Forelimb muscle (tissue), 1 donor: Measurements from ENCODE around the gene ATG2B. TPM values are rescaled to one million over a fixed set of nuclear protein-coding genes. Genes with fewer than 3 reads are reported as not detected.
A peak's percentile ranks its signal among the peaks of the same experiment; 100 is the strongest.

Experiments used
- DNase-seq: peaks from one replicate; pipeline ENCODE4 v3.0.0-alpha.2; 2013; ENCODE audit warnings: low read depth
- polyA plus RNA-seq: library from polyadenylated mRNA; unstranded; fragments of 120-200 nt; gene quantifications from one replicate; pipeline ENCODE4 v1.2.1, GENCODE V29; 2013; ENCODE audit not compliant: insufficient read length

The ATG2B gene, protein sequence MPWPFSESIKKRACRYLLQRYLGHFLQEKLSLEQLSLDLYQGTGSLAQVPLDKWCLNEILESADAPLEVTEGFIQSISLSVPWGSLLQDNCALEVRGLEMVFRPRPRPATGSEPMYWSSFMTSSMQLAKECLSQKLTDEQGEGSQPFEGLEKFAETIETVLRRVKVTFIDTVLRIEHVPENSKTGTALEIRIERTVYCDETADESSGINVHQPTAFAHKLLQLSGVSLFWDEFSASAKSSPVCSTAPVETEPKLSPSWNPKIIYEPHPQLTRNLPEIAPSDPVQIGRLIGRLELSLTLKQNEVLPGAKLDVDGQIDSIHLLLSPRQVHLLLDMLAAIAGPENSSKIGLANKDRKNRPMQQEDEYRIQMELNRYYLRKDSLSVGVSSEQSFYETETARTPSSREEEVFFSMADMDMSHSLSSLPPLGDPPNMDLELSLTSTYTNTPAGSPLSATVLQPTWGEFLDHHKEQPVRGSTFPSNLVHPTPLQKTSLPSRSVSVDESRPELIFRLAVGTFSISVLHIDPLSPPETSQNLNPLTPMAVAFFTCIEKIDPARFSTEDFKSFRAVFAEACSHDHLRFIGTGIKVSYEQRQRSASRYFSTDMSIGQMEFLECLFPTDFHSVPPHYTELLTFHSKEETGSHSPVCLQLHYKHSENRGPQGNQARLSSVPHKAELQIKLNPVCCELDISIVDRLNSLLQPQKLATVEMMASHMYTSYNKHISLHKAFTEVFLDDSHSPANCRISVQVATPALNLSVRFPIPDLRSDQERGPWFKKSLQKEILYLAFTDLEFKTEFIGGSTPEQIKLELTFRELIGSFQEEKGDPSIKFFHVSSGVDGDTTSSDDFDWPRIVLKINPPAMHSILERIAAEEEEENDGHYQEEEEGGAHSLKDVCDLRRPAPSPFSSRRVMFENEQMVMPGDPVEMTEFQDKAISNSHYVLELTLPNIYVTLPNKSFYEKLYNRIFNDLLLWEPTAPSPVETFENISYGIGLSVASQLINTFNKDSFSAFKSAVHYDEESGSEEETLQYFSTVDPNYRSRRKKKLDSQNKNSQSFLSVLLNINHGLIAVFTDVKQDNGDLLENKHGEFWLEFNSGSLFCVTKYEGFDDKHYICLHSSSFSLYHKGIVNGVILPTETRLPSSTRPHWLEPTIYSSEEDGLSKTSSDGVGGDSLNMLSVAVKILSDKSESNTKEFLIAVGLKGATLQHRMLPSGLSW (N-terminal part only)
- polyA plus RNA-seq = 16.9 TPM

DNA sequence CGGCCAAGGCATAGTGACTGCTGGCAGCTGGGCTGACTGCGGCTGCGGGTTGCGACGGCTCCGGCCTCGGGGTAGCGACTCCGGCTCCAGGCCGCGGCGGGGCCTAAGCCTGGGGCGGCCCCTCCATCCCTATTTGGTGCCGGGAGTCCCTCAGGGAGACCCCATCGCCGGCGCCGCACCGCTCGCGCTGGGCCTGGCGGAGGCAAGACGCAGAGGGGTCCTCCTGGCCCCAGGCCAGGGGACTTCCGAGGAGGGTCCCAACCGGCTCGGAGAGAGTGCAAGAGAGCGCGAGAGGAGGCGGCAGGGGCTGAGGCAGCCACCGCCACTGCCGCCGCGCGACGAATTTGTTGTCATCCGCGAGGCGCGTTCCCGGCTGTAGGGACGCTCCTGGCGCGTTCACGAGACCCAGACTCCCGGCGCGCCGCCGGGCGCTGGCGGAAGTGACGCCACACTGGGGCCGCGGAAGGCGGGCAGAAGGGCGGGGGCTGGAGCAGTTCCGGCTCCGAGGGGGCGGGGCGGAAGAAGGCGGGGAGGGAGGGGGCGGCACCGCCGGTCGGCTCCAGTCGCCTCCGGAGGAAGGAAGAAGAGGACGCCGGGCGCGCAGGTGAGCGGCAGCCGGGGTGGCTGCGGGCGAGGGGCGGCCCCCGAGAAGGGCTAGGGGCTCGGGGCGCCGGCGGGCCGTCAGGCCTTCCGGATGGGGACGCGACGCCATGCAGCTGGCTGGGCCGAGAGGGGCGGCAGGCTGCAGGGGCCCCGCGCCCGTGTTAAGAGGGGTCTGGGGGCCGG is at the start of gene ATG2B, which contains the start of gene GSKIP:
Gene ATG2B, minus strand, starts transcription at position 377 of the 786 bp plus-strand sequence. Its CDS starts 365 bp downstream, at position 12.
Gene GSKIP, plus strand, starts transcription at position 562 of the 786 bp plus-strand sequence. CDS start 18,722 bp downstream, outside the sequence.
- peak; percentile 83 for DNase-seq

- no peak for DNase-seq
Measured at GRCh38 chr14:96410119-96410518, 47.0 kb upstream of the ATG2B start.

DNA sequence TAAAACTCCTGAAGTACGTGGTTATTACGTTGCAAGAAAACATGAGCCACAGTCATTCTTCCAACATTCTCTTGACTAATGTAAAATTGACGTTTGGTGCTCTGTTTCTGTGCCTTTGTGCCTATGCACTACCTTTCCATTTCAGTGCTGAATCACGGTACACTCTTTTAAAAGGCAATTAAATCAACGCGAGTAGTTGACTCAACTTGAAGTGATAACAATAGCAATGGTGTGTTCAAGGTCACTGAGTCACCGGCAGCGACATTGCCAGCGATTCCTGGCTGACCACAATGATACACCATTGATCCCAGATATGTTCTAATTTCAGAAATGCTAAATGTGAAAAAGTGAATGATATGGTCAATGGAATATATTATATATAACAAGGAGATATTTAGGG is 46.6 kb upstream of the ATG2B start:
- no peak for DNase-seq

DNA sequence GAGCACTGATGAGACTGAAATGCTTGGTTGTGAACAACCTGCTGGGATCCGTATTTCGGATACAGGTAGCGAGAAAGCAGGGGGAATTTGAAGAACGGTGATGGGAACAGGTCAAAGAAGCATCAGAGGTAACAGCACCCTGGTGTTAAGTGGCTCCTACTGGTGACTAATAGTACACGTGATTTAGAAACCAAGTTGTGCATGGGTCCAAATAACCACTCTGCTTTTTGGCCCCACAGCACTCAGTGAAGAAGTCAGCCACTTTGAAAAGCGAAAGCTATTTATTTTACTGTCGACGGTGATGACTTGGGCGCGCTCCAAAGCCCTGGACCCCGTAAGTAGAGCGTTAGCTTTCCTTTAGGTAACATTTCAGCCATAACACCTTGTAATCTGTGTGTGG is 45.5 kb upstream of the ATG2B start:
- no peak for DNase-seq

DNA sequence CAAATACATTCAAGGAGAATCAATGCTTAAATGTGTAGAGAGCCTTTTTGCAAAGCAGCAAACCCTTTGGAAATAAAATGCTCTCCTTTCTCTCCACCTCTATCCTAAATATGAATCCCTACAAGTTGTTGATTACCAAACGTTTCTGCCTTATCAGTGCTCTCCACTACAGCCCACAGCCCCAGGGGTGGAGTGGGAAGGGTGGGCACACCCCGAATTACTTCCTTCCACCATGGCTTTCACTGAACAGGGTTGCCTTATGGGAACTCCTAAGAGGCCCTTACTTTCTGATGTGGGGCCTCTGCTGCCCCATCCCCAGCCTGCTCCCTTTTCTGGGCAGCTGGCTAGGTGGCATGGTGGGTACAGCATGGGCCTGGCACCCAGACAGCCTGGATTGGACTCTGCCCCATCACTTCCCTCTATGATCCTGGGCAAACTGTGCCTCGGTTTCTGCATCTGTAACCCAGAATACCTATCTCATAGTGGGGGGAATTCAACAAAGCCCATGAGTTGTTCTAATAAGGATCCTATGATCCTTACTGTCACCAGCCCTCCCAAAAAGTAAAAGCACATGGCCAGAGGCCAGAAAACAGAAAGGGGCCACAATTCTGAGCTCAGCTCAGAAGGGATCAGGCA is 44.9 kb upstream of the ATG2B start:
- no peak for DNase-seq

DNA sequence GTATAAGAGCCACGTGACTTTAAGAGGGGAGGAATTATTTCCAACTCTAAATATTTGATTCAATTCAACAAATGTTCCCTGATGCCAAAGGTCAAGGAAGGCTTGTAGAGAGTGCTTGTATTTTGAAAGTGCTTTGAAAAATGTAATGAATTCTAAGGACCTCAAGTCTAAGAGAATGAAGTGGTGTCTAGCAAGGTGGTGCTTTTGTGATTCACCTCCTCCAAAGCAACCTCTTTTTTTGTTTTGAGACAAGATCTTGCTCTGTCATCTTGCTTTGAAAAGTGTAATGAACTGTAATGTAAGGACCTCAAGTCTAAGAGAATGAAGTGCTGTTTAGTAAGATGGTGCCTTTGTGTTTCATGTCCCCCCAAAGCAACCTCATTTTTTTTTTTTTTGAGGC is 42.5 kb upstream of the ATG2B start:
- no peak for DNase-seq

DNA sequence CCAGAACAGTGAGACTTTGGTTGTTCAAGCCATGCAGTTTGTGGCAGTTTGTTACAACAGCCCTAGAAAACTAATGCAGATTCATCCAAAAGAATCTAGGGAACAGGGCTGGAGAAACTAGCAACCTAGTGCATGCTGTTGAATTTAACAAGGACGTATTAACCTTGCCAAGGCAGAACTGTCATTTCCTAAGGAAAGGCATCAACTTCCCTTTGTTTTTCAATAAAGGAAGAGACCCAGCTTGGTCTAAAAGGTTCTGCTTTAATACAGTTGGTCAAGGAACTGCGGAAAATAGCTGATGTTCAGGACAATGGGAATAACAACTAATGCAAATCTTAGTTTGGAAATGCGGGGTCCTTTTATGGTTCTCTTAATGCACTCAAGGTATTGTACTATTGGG is 40.3 kb upstream of the ATG2B start:
- DNase-seq = no peak

- DNase-seq = no peak
Measured at GRCh38 chr14:96400495-96400894, 37.4 kb upstream of the ATG2B start.

DNA sequence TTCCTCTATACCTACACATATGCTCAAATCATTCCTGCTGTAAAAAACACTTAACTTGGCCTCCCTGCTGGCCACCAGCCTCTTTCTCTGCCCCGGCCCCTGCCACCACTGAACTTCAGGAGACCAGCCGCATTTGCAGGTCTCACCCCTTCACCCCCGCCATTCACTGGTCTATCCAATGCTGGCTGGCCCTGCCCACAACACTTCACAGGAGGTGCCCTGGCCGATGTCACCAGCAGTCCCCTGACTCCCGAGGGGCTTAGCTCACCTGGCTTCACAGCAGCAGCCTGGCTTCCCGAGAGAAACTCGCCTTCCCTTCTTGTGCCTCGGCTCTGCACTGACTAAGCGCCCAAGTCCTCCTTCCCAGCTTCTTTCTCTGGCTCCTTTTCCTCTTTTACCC is 36.3 kb upstream of the ATG2B start:
- no peak for DNase-seq

GRCh38 chr14:96398921-96399320 is 35.8 kb upstream of the ATG2B start:
- DNase-seq = no peak

- DNase-seq = no peak
Measured at GRCh38 chr14:96398432-96398831, 35.3 kb upstream of the ATG2B start.

- no peak for DNase-seq
Measured at GRCh38 chr14:96394047-96394815, 31.1 kb upstream of the ATG2B start.

GRCh38 chr14:96393071-96393691 is 30.0 kb upstream of the ATG2B start:
- DNase-seq = no peak

DNA sequence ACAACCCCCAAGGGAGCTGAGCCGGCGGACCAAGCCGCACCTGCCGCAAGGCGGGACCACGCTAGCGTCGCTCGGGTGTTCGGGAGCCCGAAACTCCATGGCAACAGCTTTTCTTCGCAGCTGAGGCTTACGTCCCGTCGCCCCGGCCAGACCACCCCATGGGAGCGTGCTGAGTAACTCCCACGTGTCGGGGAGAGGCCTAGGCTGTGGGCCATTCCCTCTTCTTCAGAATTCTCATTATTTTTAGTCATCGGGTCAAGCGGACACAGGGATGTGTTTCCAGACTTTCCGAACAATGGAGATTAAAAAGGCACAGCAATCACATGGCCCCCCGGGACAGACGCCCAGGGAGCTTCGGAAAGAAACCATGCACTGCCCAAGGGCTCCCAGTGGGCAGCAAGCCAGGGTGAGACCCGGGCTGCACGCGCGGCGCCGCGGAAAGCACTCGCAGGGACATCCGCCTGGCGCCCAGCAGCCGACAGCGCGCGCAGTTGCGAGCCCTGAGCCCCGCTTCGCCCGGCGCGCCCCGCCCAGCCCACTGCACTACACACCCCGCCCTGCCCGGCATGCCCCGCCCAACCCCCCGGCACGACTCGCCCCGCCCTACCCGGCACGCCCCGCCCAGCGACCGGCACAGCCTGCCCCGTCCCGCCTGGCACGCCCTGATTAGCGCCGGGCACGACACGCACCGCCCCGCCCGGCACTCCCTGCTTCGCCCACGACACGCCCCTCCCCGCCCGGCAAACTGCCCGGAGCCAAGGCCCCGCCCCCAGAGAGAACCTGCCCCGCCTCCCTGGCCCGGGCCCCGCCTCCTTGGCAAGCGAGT is 28.4 kb upstream of the ATG2B start:
- peak; percentile 11 for DNase-seq

- DNase-seq = no peak
Measured at GRCh38 chr14:96390965-96391292, 27.8 kb upstream of the ATG2B start.

GRCh38 chr14:96385385-96385784 is 22.2 kb upstream of the ATG2B start:
- DNase-seq = no peak

DNA sequence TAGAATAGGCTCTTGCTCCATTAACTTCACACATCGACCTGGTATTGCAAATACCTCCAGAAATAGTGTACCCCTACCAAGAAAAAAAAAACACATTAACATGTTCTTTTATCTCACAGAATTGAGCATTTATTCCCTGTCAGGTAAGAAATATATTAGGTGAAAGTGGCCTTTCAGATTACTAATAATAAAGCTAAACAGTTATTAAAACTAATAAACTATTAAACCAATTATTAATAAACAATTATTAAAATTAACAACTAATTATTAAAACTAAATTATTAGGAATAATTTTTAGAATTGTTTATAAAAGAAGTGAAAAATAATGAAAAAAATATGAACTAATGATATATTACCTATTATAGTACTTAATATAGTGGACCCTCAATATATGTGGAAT is 21.6 kb upstream of the ATG2B start:
- DNase-seq = no peak

GRCh38 chr14:96384053-96384452 is 20.9 kb upstream of the ATG2B start:
- no peak for DNase-seq

GRCh38 chr14:96383445-96383844 is 20.3 kb upstream of the ATG2B start:
- no peak for DNase-seq
